Neural cell (in vitro differentiated cells): ENCODE data around the gene COX11. TPM values are rescaled to one million over a fixed set of nuclear protein-coding genes. Genes with fewer than 3 reads are reported as not detected.

Experiments used
- H2AFZ ChIP-seq: fragments of 200-600, 300-800 bp; sonication (generic), shearing (Covaris generic); 2 replicates; pipeline ENCODE4 v1.6.0; 2014; ENCODE audit warnings: low read depth, mild to moderate bottlenecking, antibody characterized with exemption, low read length, moderate library complexity
- H3F3A ChIP-seq: fragments of 200-600 bp; shearing (Covaris generic); 2 replicates; pipeline ENCODE4 v1.6.1; 2016; ENCODE audit warnings: mild to moderate bottlenecking, moderate library complexity, mixed read lengths, antibody characterized with exemption, low read length; ENCODE audit not compliant: insufficient read depth, poor library complexity, severe bottlenecking
- H3K27ac ChIP-seq: fragments of 200-600, 300-800 bp; sonication (generic), shearing (Covaris generic); 2 replicates; pipeline ENCODE4 v1.5.1; 2014; ENCODE audit warnings: mild to moderate bottlenecking, low read length, moderate library complexity
- H3K27me3 ChIP-seq: fragments of 300-800, 200-600 bp; sonication (generic), shearing (Covaris generic); 2 replicates; pipeline ENCODE4 v1.6.0; 2014; ENCODE audit warnings: mild to moderate bottlenecking, low read depth, low read length, moderate library complexity; ENCODE audit not compliant: insufficient read depth
- H3K36me3 ChIP-seq: fragments of 300-800, 200-600 bp; sonication (generic), shearing (Covaris generic); 2 replicates; pipeline ENCODE4 v1.5.1; 2014; ENCODE audit warnings: mild to moderate bottlenecking, antibody characterized with exemption, low read length, moderate library complexity; ENCODE audit not compliant: insufficient read depth
- H3K4me2 ChIP-seq: fragments of 300-800, 200-600 bp; sonication (generic), shearing (Covaris generic); 2 replicates; pipeline ENCODE4 v1.6.0; 2014; ENCODE audit warnings: mild to moderate bottlenecking, low read length
- H3K4me3 ChIP-seq: fragments of 300-800, 200-600 bp; sonication (generic), shearing (Covaris generic); 2 replicates; pipeline ENCODE4 v1.5.1; 2014; ENCODE audit warnings: mild to moderate bottlenecking, low read length, moderate library complexity
- H3K79me2 ChIP-seq: fragments of 200-600 bp; shearing (Covaris generic); replicated peaks from 2 replicates; pipeline ENCODE4 v1.6.0; 2014; ENCODE audit warnings: mild to moderate bottlenecking, low read length, moderate library complexity; ENCODE audit not compliant: insufficient read depth
- H3K9ac ChIP-seq: fragments of 300-800, 200-600 bp; sonication (generic), shearing (Covaris generic); 2 replicates; pipeline ENCODE4 v1.6.1; 2016; ENCODE audit warnings: mild to moderate bottlenecking, low read length, mixed read lengths
- H3K9me2 ChIP-seq: fragments of 200-600 bp; shearing (Covaris generic); 2 replicates; pipeline ENCODE4 v1.6.1; 2016; ENCODE audit warnings: mild to moderate bottlenecking, low read length, mixed read lengths; ENCODE audit not compliant: insufficient read depth
- H3K9me3 ChIP-seq: fragments of 200-600, 300-800 bp; sonication (generic), shearing (Covaris generic); 2 replicates; pipeline ENCODE4 v1.6.1; 2016; ENCODE audit warnings: mild to moderate bottlenecking, mixed run types, low read length, moderate library complexity, mixed read lengths
- H4K20me1 ChIP-seq: fragments of 200-600 bp; shearing (Covaris generic); 2 replicates; pipeline ENCODE4 v1.6.1; 2016; ENCODE audit warnings: mild to moderate bottlenecking, mixed run types; ENCODE audit not compliant: insufficient read depth
- CTCF ChIP-seq: fragments of 450-650 bp; IDR thresholded peaks from 2 replicates; pipeline ENCODE4 v1.5.1; 2014; ENCODE audit warnings: antibody characterized with exemption, mild to moderate bottlenecking, moderate library complexity; ENCODE audit not compliant: poor library complexity, severe bottlenecking
- EP300 ChIP-seq: fragments of 450-650 bp; conservative IDR thresholded peaks from 2 replicates; pipeline ENCODE4 v1.6.1; 2014; ENCODE audit warnings: antibody characterized with exemption, mild to moderate bottlenecking, moderate library complexity; ENCODE audit not compliant: poor library complexity, severe bottlenecking
- EZH2 ChIP-seq: fragments of 200-600, 300-800 bp; shearing (Covaris generic), sonication (generic); IDR thresholded peaks from 2 replicates; pipeline ENCODE4 v1.6.1; 2014; ENCODE audit warnings: antibody characterized with exemption, low read length, borderline replicate concordance, mild to moderate bottlenecking; ENCODE audit not compliant: insufficient read depth, poor library complexity, severe bottlenecking
- MXI1 ChIP-seq: fragments of 450-650 bp; conservative IDR thresholded peaks from 2 replicates; pipeline ENCODE4 v1.6.1; 2014; ENCODE audit warnings: antibody characterized with exemption, mild to moderate bottlenecking; ENCODE audit not compliant: poor library complexity, severe bottlenecking
- POLR2AphosphoS5 ChIP-seq: IDR thresholded peaks from 2 replicates; pipeline ENCODE4 v1.6.1; 2012
- RAD21 ChIP-seq: fragments of 450-650 bp; conservative IDR thresholded peaks from 2 replicates; pipeline ENCODE4 v1.6.1; 2014; ENCODE audit warnings: antibody characterized with exemption, mild to moderate bottlenecking, moderate library complexity
- REST ChIP-seq: IDR thresholded peaks from 2 replicates; pipeline ENCODE4 v1.6.1; 2012; ENCODE audit warnings: borderline replicate concordance
- SMC3 ChIP-seq: fragments of 450-650 bp; conservative IDR thresholded peaks from 2 replicates; pipeline ENCODE4 v1.6.1; 2014; ENCODE audit warnings: antibody characterized with exemption, mild to moderate bottlenecking, moderate library complexity; ENCODE audit not compliant: poor library complexity
- TAF1 ChIP-seq: IDR thresholded peaks from 2 replicates; pipeline ENCODE4 v1.6.1; 2012; ENCODE audit warnings: low read depth
- polyA plus RNA-seq: library from polyadenylated mRNA; depleted of rRNA; stranded (reverse); fragments of >200 nt; gene quantifications from 2 replicates; pipeline ENCODE4 v1.2.3, GENCODE V29; 2014

The COX11 gene
- polyA plus RNA-seq, 1 donor from 2014 or later = 155 TPM

DNA sequence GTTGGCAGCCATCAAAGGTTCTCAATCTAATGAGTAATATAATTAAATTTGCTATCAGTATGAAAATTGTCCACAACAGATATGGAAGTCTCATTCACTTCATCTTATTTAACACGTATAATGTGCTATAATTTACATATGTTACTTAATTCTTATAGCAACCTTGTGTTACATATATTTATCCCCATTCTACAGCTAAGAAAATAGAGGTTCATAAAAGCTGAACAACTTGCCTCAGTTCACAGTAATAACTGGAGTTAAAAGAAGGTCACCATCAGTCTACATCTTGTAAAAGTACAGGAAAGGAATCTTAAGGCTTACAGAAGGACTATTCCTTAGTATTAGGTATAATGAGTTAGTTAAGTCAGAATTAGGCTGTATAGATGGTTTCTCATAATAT, 28.0 kb upstream of the COX11 start:
- Histone ChIP-seq H4K20me1 (no peaks in the 10 kb centered on the region), H3K79me2 (no peaks in the 10 kb centered on the region), H3K27ac (no peak overlapping the region), H3K4me3 (no peak overlapping the region), H2AFZ (no peak overlapping the region), H3K27me3 (no peaks in the 10 kb centered on the region), H3K36me3 (no peaks in the 10 kb centered on the region), H3K4me2 (no peak overlapping the region), H3K9me3 (no peaks in the 10 kb centered on the region), H3K9me2 (no peaks in the 10 kb centered on the region), H3F3A (no peaks in the 10 kb centered on the region), H3K9ac (no peak overlapping the region)
- TF ChIP-seq CTCF (no peak), POLR2AphosphoS5 (no peak), EZH2 (no peak), REST (no peak)

GRCh38 chr17:54992797-54993639, 24.6 kb upstream of the COX11 start:
- Histone ChIP-seq H2AFZ (no peak overlapping the region), H3K4me2 (no peak overlapping the region), H4K20me1 (no peaks in the 10 kb centered on the region), H3K27me3 (no peaks in the 10 kb centered on the region), H3K4me3 (no peak overlapping the region), H3K36me3 (no peaks in the 10 kb centered on the region), H3F3A (no peaks in the 10 kb centered on the region), H3K27ac (no peak overlapping the region), H3K9ac (no peak overlapping the region), H3K79me2 (no peaks in the 10 kb centered on the region), H3K9me3 (no peaks in the 10 kb centered on the region), H3K9me2 (no peaks in the 10 kb centered on the region)
- peak; percentile 85 for TF ChIP-seq RAD21
- TF ChIP-seq POLR2AphosphoS5 = no peak
- TF ChIP-seq EP300 = no peak
- TF ChIP-seq CTCF = peak; percentile 81
- TF ChIP-seq EZH2 = no peak
- TF ChIP-seq REST = no peak
- no peak for TF ChIP-seq TAF1
- TF ChIP-seq SMC3 = peak; percentile 84
- TF ChIP-seq MXI1 = no peak
